Tibial nerve (tissue), 4 donors: ENCODE measurements around the gene SLC25A41. TPM values are rescaled to one million over a fixed set of nuclear protein-coding genes. Genes with fewer than 3 reads are reported as not detected.

Experiments
- DNase-seq, 2 donors: peaks; one replicate each; pipeline ENCODE4 v3.0.0-alpha.2; 2019; ENCODE audit warnings: low spot score in 2 of 2
- H3K27ac ChIP-seq, 4 donors: fragments of 200-600 bp; sonication (generic) in 3 of 4; one replicate each; pipeline ENCODE4 v1.5.1; 2017 to 2019; ENCODE audit warnings: mild to moderate bottlenecking in 1 of 4
- H3K27me3 ChIP-seq, 2 donors: fragments of 200-600 bp; sonication (generic) in 1 of 2; one replicate each; pipeline versions ENCODE4 v1.5.1 to v1.6.0; 2017 to 2019
- H3K36me3 ChIP-seq, 3 donors: fragments of 200-600 bp; sonication (generic); one replicate each; pipeline ENCODE4 v1.5.1; 2018 to 2019
- H3K4me1 ChIP-seq, 4 donors: fragments of 200-600 bp; sonication (generic) in 3 of 4; one replicate each; pipeline ENCODE4 v1.5.1; 2017 to 2019
- H3K4me3 ChIP-seq, 4 donors: fragments of 200-600 bp; sonication (generic) in 3 of 4; one replicate each; pipeline ENCODE4 v1.5.1; 2017 to 2019; ENCODE audit warnings: mild to moderate bottlenecking in 1 of 4, moderate library complexity in 1 of 4
- H3K9me3 ChIP-seq, 4 donors: fragments of 200-600 bp; sonication (generic) in 3 of 4; one replicate each; pipeline ENCODE4 v1.5.1; 2017 to 2019
- CTCF ChIP-seq, 5 experiments: fragments of 200-600 bp in 3 of 5; fragments of 450-650 bp in 2 of 5; sonication (generic) in 3 of 5; IDR thresholded peaks; one replicate each; pipeline ENCODE4 v1.5.1; 2016 to 2019; ENCODE audit warnings: antibody characterized with exemption in 5 of 5, mild to moderate bottlenecking in 3 of 5, moderate library complexity in 2 of 5
- EP300 ChIP-seq, 2 donors: sonication (generic); formaldehyde crosslinking; IDR thresholded peaks; one replicate each; pipeline ENCODE4 v1.6.1; 2017; ENCODE audit warnings: antibody characterized with exemption in 2 of 2, mild to moderate bottlenecking in 1 of 2
- POLR2A ChIP-seq, 2 donors: fragments of 450-650 bp; IDR thresholded peaks; one replicate each; pipeline ENCODE4 v1.6.1; 2017; ENCODE audit warnings: antibody characterized with exemption in 2 of 2, mild to moderate bottlenecking in 2 of 2, moderate library complexity in 2 of 2
- WGBS, 2 donors: methylation state at CpG; one replicate each; pipeline ENCODE4 v1.1.5; 2018; 5-methylcytosine and 5-hydroxymethylcytosine counted together
- total RNA-seq, 4 donors: library from RNA; depleted of rRNA; stranded (reverse); fragments of >200 nt; gene quantifications; one replicate each; pipeline ENCODE4 v1.1.0, GENCODE V29; 2016

The SLC25A41 gene
- total RNA-seq, 4 donors from 2014 or later = 0.63 TPM; not detected in 3

GRCh38 chr19:6393983-6394412, 39.6 kb downstream of the SLC25A41 start:
- TF ChIP-seq EP300 (IDR thresholded peaks at IDR 0.05) (no peak), CTCF (IDR thresholded peaks at IDR 0.05) (no peak), POLR2A (IDR thresholded peaks at IDR 0.05) (no peak)
- Histone ChIP-seq H3K4me3 (peak overlapping the region; percentile 64 to 77 (median 70)), H3K27me3 (no peaks in the 10 kb centered on the region), H3K36me3 (peaks cover 0 to 28% (median 5%) of the 10 kb centered on the region in 3 donors), H3K9me3 (no peaks in the 10 kb centered on the region), H3K4me1 (peaks cover 0 to 24% (median 12%) of the 10 kb centered on the region in 4 donors), H3K27ac (peak overlapping the region; percentile 94 to 99 (median 97))
- WGBS, 2 donors = 25 to 27% methylated on average over 14 of the region's 14 CpGs
- DNase-seq = no peak

GRCh38 chr19:6393074-6393982, 40.2 kb downstream of the SLC25A41 start, which contains the start of gene GTF2F1:
Gene GTF2F1, minus strand, starts transcription at chr19:6393164. Its CDS starts 169 bp downstream, at chr19:6392995.
- WGBS, 2 donors = 1% methylated on average over 39 to 56 of the region's 69 CpGs

GRCh38 chr19:6392221-6393073, 41.1 kb downstream of the SLC25A41 start:
- peaks cover 7 to 43% (median 14%) of the 10 kb centered on the region in 3 donors for H3K36me3 ChIP-seq
- no peak for DNase-seq
- peaks cover 0 to 24% (median 12%) of the 10 kb centered on the region in 4 donors for H3K4me1 ChIP-seq
- H3K4me3 ChIP-seq = peak overlapping the region; percentile 64 to 77 (median 70)
- no peaks in the 10 kb centered on the region for H3K27me3 ChIP-seq
- no peak for TF ChIP-seq CTCF (IDR thresholded peaks at IDR 0.05)
- no peak for TF ChIP-seq EP300 (IDR thresholded peaks at IDR 0.05)
- no peak for TF ChIP-seq POLR2A (IDR thresholded peaks at IDR 0.05)
- no peaks in the 10 kb centered on the region for H3K9me3 ChIP-seq
- peak overlapping the region; percentile 94 to 99 (median 97) for H3K27ac ChIP-seq
- WGBS, 2 donors = 10 to 11% methylated on average over 16 to 22 of the region's 30 CpGs

More at GRCh38 chr19:6393074-6393982, 40.2 kb downstream of the SLC25A41 start, which contains the start of gene GTF2F1:
- Histone ChIP-seq H3K27me3 (no peaks in the 10 kb centered on the region), H3K9me3 (no peaks in the 10 kb centered on the region), H3K36me3 (peaks cover 4 to 35% (median 12%) of the 10 kb centered on the region in 3 donors), H3K27ac (peak within 1 kb of the TSS; percentile 94 to 99 (median 97)), H3K4me1 (peaks cover 0 to 24% (median 12%) of the 10 kb centered on the region in 4 donors), H3K4me3 (peak within 1 kb of the TSS; percentile 64 to 77 (median 70))
- TF ChIP-seq CTCF (IDR thresholded peaks at IDR 0.05) = peak in 3 of 5 experiments; percentile 6 to 39 (median 15)
- TF ChIP-seq POLR2A (IDR thresholded peaks at IDR 0.05) = peak in 1 of 2 donors; percentile 11
- peak; percentile 73 to 77 for TF ChIP-seq EP300 (IDR thresholded peaks at IDR 0.05)
- peak; percentile 85 to 91 for DNase-seq

GRCh38 chr19:6387372-6387771, 46.2 kb downstream of the SLC25A41 start:
- WGBS, 2 donors = 93 to 96% methylated on average over 13 to 19 of the region's 19 CpGs
- no peak for TF ChIP-seq CTCF (IDR thresholded peaks at IDR 0.05)
- no peak for TF ChIP-seq POLR2A (IDR thresholded peaks at IDR 0.05)
- no peak for TF ChIP-seq EP300 (IDR thresholded peaks at IDR 0.05)
- no peak for DNase-seq
- no peak overlapping the region for H3K27ac ChIP-seq
- H3K4me3 ChIP-seq = no peak overlapping the region
- H3K9me3 ChIP-seq = no peaks in the 10 kb centered on the region
- peaks cover 0 to 15% (median 9%) of the 10 kb centered on the region in 4 donors for H3K4me1 ChIP-seq
- no peaks in the 10 kb centered on the region for H3K27me3 ChIP-seq
- peaks cover 9 to 94% (median 21%) of the 10 kb centered on the region in 3 donors for H3K36me3 ChIP-seq
